Measurements from ENCODE around the gene NGF.

DNA sequence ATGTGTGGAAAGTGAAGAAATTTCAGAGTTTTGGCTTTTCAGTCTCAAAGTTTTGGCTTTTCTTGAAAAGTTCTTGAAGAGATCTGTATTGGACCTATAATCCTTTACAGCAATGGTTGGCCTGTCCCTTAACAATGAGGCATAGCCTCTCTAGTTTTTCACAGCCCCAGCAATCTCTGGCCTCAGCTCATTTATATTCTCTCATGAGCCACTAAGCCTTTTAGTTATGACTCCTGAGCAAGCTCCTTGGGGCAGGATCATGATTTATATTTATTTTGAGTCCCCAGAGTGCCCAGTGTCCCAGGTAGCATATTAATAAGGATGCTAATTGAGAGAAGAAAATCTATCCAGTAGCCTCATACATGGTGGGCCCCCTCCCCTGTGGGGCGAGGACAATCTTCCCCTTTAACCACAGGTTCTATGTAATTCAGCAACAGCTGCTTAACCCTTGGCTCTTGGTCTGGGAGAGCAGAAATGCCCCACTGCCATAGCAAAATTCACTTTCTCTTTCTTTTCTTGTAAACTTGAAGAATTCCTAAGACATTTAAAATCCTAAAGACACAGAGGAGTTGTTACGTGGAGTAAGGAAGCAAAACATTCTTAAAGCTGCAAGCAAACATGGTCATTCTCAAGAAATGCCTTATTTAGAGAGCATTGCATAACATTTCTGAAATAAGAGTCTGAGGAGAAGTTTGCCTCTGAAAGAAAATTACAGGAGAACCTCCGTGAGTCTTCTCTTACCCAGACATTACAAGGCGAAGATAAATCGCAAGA, 6.3 kb downstream of the NGF start:
- no peak for TF ChIP-seq EZH2 (IDR thresholded peaks at IDR 0.05; ENCODE audit: borderline replicate concordance, insufficient read depth, low read depth, low read length, poor library complexity, severe bottlenecking)
- TF ChIP-seq, protein P1, sequence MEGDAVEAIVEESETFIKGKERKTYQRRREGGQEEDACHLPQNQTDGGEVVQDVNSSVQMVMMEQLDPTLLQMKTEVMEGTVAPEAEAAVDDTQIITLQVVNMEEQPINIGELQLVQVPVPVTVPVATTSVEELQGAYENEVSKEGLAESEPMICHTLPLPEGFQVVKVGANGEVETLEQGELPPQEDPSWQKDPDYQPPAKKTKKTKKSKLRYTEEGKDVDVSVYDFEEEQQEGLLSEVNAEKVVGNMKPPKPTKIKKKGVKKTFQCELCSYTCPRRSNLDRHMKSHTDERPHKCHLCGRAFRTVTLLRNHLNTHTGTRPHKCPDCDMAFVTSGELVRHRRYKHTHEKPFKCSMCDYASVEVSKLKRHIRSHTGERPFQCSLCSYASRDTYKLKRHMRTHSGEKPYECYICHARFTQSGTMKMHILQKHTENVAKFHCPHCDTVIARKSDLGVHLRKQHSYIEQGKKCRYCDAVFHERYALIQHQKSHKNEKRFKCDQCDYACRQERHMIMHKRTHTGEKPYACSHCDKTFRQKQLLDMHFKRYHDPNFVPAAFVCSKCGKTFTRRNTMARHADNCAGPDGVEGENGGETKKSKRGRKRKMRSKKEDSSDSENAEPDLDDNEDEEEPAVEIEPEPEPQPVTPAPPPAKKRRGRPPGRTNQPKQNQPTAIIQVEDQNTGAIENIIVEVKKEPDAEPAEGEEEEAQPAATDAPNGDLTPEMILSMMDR (IDR thresholded peaks at IDR 0.05) = no peak
